ENCODE data around the gene OTOP2. TPM values are rescaled to one million over a fixed set of nuclear protein-coding genes. Genes with fewer than 3 reads are reported as not detected.
A peak's percentile ranks its signal among the peaks of the same experiment; 100 is the strongest.
"Not testable (repeated sequence)": the region's sequence is repeated elsewhere in the genome, so short reads cannot be mapped to it uniquely, and the experiment has no call there.

Gene OTOP2
- polyA plus RNA-seq, 1 donor = not detected

- DNase-seq = no peak
Observed at GRCh38 chr17:74971069-74971841, 47.2 kb downstream of the OTOP2 start.

- DNase-seq = no peak
Observed at GRCh38 chr17:74971842-74972106, 47.7 kb downstream of the OTOP2 start.

DNA sequence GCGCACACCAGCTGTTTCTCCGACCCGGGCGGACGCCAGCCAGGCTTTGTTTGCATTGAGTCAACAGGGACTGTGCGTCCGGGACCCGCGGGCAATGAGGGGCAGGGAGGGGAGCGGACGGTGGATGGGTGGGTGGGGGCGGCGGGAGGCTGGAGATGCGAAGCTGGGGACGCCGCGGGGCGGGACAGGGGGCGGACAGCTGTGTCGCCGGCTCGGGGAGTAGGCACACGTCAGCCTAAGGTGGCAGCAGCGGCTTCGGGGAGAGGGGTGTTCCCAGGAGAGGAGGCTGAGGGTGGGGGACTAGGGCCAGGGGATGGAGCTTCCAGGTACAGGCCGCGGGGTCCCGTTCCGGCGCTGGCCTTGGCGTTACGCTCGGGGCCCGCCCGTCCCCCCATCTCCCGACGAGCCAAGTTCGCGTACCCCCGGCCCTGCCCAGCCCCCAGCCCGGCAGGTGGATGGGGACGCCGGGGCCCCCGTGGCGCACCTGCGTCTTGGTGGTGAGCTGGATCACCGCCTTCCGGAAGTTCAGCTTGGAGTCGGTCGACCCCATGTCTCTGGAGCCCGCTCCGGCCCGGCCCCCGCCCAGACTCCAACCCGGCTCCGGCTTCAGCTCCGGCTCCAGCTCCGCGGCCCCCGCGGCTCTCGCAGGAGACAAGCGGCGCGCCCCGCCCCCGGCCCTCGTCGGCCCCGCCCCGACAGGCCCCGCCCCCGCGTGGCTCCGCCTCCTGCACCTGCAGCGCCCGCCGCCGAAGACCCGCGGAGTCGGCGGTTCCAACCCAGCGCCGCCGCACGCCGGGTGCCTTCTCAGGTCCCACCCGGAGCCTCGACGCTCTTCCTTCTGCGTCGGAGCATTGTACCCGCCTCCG is 48.3 kb downstream of the OTOP2 start, which contains the start of gene HID1:
Gene HID1, minus strand, starts transcription at position 653 of the 866 bp plus-strand sequence. Its CDS starts 103 bp downstream, at position 550.
- peak; percentile 47 for DNase-seq

DNA sequence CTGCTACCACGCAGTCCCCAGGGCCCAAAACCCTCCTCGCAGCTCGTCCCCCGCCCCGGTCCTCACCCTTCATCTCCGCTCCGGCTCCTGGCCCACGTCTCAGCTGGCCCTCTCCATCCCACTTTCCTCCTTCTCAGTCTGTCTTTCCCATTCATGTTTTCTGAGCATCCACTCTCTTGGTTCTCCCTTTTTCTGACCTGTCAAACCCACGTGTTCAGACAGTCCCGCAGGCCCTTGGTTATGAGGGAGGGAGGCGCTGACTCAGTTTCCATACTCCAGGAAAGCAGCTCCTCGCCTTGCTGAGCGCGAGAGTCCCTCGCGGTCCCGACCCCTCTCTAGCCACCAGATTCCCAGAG is 48.9 kb downstream of the OTOP2 start:
- no peak for DNase-seq

GRCh38 chr17:74975943-74976342 is 51.9 kb downstream of the OTOP2 start:
- no peak for DNase-seq

GRCh38 chr17:74977802-74978201 is 53.7 kb downstream of the OTOP2 start:
- no peak for DNase-seq

DNA sequence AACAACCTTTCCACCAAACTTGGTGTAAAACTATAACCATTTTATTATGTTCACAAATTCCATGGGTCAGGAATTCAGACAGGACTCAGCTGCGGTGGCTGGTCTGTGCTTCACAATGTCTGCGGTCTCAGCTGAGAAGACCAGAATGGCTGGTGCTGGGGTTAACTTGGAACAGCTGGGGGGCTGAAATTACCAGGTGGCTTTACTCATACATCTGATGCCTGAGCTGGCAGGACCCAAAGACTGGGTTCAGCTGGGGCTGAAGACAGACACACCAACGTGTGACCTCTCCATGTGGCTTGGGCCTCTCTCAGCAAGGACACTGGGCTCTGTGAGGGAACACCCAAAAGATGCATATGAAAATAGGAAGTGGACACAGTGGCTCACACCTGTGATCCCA is 54.2 kb downstream of the OTOP2 start:
- DNase-seq = no peak

GRCh38 chr17:74979408-74980146 is 55.5 kb downstream of the OTOP2 start:
- DNase-seq = no peak

GRCh38 chr17:74981318-74981978 is 57.4 kb downstream of the OTOP2 start:
- DNase-seq = no peak

GRCh38 chr17:74981979-74982662 is 58.0 kb downstream of the OTOP2 start:
- DNase-seq = peak; percentile 68

DNA sequence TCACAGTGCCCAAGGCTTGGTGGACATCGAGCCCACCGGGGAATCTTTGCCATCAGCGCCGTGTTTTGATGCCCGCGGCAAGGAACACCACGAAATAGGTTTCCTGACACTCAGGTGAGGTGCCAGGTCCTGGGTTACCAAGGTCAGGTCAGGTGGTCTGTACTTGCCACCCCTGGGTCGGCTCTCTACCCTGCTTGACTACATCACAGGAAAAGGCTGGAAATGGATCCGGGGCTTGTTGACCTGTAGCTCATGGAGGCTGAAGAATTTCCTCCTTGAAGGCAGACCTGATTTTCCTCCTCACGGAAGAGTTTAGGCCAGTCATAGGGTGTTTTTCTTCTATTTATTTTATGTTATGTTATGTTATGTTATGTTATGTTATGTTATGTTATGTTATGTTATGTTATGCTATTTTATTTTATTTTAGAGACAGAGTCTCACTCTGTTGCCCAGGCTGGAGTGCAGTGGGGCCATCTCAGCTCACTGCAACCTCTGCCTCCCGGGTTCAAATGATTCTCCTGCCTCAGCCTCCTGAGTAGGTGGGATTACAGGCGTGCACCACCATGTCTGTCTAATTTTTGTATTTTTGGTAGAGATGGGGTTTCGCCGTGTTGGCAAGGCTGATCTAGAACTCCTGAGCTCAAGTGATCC is 58.7 kb downstream of the OTOP2 start:
- DNase-seq = not testable (repeated sequence)

Other genes starting within 250 kb of the OTOP2 start
- 0.23 TPM for gene CD300LF, start 211.3 kb upstream of the OTOP2 start, polyA plus RNA-seq (ENCODE audit: insufficient read length)
- gene RAB37, start 187.0 kb upstream of the OTOP2 start, polyA plus RNA-seq (ENCODE audit: insufficient read length) = 6.6 TPM
- gene NHERF1, start 175.6 kb upstream of the OTOP2 start, polyA plus RNA-seq (ENCODE audit: insufficient read length) = 163 TPM
- gene NAT9, start 147.9 kb upstream of the OTOP2 start, polyA plus RNA-seq (ENCODE audit: insufficient read length) = 46.7 TPM
- 0.18 TPM for gene GRIN2C, start 64.4 kb upstream of the OTOP2 start, polyA plus RNA-seq (ENCODE audit: insufficient read length)
- gene FDXR, start 51.3 kb upstream of the OTOP2 start, polyA plus RNA-seq (ENCODE audit: insufficient read length) = 6.5 TPM
- 0.80 TPM for gene FADS6, start 30.6 kb upstream of the OTOP2 start, polyA plus RNA-seq (ENCODE audit: insufficient read length)
- gene USH1G, start 1.0 kb upstream of the OTOP2 start, polyA plus RNA-seq (ENCODE audit: insufficient read length) = 0.70 TPM
- gene OTOP3, start 11.6 kb downstream of the OTOP2 start, polyA plus RNA-seq (ENCODE audit: insufficient read length) = not detected
- gene HID1, start 48.5 kb downstream of the OTOP2 start, polyA plus RNA-seq (ENCODE audit: insufficient read length) = 10.8 TPM
- 8.0 TPM for gene CDR2L, start 63.4 kb downstream of the OTOP2 start, polyA plus RNA-seq (ENCODE audit: insufficient read length)
- gene MRPL58, start 88.4 kb downstream of the OTOP2 start, polyA plus RNA-seq (ENCODE audit: insufficient read length) = 28.0 TPM
- 325 TPM for gene ATP5PD, start 122.7 kb downstream of the OTOP2 start, polyA plus RNA-seq (ENCODE audit: insufficient read length)
- gene KCTD2, start 123.0 kb downstream of the OTOP2 start, polyA plus RNA-seq (ENCODE audit: insufficient read length) = 30.4 TPM
- 29.5 TPM for gene SLC16A5, start 163.7 kb downstream of the OTOP2 start, polyA plus RNA-seq (ENCODE audit: insufficient read length)
- 14.0 TPM for gene ARMC7, start 185.7 kb downstream of the OTOP2 start, polyA plus RNA-seq (ENCODE audit: insufficient read length)
- gene NT5C, start 207.5 kb downstream of the OTOP2 start, polyA plus RNA-seq (ENCODE audit: insufficient read length) = 40.0 TPM
- gene JPT1, start 230.2 kb downstream of the OTOP2 start, polyA plus RNA-seq (ENCODE audit: insufficient read length) = 86.1 TPM